NB4 (cell line): Measurements from ENCODE around the gene TTC19.

Experiments
- MYC ChIP-seq: IDR thresholded peaks from 2 replicates; pipeline ENCODE4 v1.6.1; 2011; ENCODE audit warnings: low read depth, low read length
- POLR2A ChIP-seq: IDR thresholded peaks from 2 replicates; pipeline ENCODE4 v1.6.1; 2011; ENCODE audit warnings: mild to moderate bottlenecking; ENCODE audit not compliant: insufficient read length; ENCODE audit errors: extremely low read depth
- TF ChIP-seq, protein P1 (sequence below): IDR thresholded peaks from one replicate; pipeline ENCODE4 v1.5.1; 2012; ENCODE audit warnings: low read depth, low read length
- TF ChIP-seq, protein P2 (sequence below): IDR thresholded peaks from 2 replicates; pipeline ENCODE4 v1.6.1; 2011; ENCODE audit warnings: low read depth, low read length

DNA sequence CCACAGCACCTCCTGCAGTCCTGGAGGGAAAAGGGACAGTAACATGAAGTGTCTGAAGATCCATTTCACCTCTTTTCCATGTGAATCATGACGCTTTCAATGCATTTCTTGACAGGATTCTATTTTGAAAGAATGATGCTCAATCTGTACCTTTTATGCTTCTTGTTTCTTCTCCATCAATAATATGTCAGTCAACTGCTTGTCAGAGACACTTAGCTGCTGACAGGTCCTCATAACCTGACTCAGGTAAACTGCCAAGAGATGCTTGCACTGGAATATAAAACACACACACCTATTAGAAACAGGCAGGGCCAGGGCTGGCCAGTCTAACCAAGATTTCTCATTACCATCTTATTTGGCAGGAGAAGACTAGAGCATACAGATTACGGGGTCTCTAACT is 21.7 kb upstream of the TTC19 start:
- TF ChIP-seq, protein P1, sequence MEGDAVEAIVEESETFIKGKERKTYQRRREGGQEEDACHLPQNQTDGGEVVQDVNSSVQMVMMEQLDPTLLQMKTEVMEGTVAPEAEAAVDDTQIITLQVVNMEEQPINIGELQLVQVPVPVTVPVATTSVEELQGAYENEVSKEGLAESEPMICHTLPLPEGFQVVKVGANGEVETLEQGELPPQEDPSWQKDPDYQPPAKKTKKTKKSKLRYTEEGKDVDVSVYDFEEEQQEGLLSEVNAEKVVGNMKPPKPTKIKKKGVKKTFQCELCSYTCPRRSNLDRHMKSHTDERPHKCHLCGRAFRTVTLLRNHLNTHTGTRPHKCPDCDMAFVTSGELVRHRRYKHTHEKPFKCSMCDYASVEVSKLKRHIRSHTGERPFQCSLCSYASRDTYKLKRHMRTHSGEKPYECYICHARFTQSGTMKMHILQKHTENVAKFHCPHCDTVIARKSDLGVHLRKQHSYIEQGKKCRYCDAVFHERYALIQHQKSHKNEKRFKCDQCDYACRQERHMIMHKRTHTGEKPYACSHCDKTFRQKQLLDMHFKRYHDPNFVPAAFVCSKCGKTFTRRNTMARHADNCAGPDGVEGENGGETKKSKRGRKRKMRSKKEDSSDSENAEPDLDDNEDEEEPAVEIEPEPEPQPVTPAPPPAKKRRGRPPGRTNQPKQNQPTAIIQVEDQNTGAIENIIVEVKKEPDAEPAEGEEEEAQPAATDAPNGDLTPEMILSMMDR = no peak
- TF ChIP-seq POLR2A (no peak), MYC (no peak)
- TF ChIP-seq, protein P2, sequence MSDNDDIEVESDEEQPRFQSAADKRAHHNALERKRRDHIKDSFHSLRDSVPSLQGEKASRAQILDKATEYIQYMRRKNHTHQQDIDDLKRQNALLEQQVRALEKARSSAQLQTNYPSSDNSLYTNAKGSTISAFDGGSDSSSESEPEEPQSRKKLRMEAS = no peak
